HG02981 (cell line): ENCODE data around the gene PTGR2.
"Not testable (repeated sequence)": the region's sequence is repeated elsewhere in the genome, so short reads cannot be mapped to it uniquely, and the experiment has no call there.

Experiments used
- ATAC-seq: cut with Tn5 transposase; IDR thresholded peaks from one replicate; pipeline ENCODE4 v1.9.1; 2021; ENCODE audit warnings: mild to moderate bottlenecking, moderate library complexity; ENCODE audit not compliant: unreplicated experiment

PTGR2 gene

GRCh38 chr14:73851567-73852382, at the start of gene PTGR2:
Gene PTGR2, plus strand, starts transcription at chr14:73851831. Its CDS starts 7,032 bp downstream, at chr14:73858863.
- ATAC-seq, result peak; percentile 91

GRCh38 chr14:73802431-73803188, 49.0 kb upstream of the PTGR2 start:
- no peak for ATAC-seq

GRCh38 chr14:73804636-73805035, 47.0 kb upstream of the PTGR2 start:
- ATAC-seq, result no peak

- ATAC-seq, result no peak
These were observed 44.2 kb upstream of the PTGR2 start for GRCh38 chr14:73807457-73807856.

- ATAC-seq, result no peak
These were observed 42.2 kb upstream of the PTGR2 start for GRCh38 chr14:73809391-73809790.

GRCh38 chr14:73810478-73811163, 41.0 kb upstream of the PTGR2 start:
- no peak for ATAC-seq

GRCh38 chr14:73811164-73811503, 40.5 kb upstream of the PTGR2 start:
- ATAC-seq, result no peak

- no peak for ATAC-seq
These were observed 37.5 kb upstream of the PTGR2 start for GRCh38 chr14:73814153-73814552.

- no peak for ATAC-seq
These were observed 35.8 kb upstream of the PTGR2 start for GRCh38 chr14:73815849-73816248.

GRCh38 chr14:73816393-73816816, 35.2 kb upstream of the PTGR2 start:
- no peak for ATAC-seq

- ATAC-seq, result no peak
These were observed 34.5 kb upstream of the PTGR2 start for GRCh38 chr14:73817020-73817655.

GRCh38 chr14:73818821-73819220, 32.8 kb upstream of the PTGR2 start:
- no peak for ATAC-seq

- ATAC-seq, result no peak
These were observed 31.0 kb upstream of the PTGR2 start for GRCh38 chr14:73820631-73821030.

- no peak for ATAC-seq
These were observed 28.2 kb upstream of the PTGR2 start for GRCh38 chr14:73823339-73823885.

- no peak for ATAC-seq
These were observed 27.5 kb upstream of the PTGR2 start for GRCh38 chr14:73824127-73824526.

- no peak for ATAC-seq
These were observed 27.1 kb upstream of the PTGR2 start for GRCh38 chr14:73824536-73824935.

GRCh38 chr14:73825551-73826188, 26.0 kb upstream of the PTGR2 start:
- ATAC-seq, result no peak

- not testable (repeated sequence) for ATAC-seq
These were observed 24.4 kb upstream of the PTGR2 start for GRCh38 chr14:73827190-73827589.

GRCh38 chr14:73829071-73829470, 22.6 kb upstream of the PTGR2 start:
- no peak for ATAC-seq
